Right hindlimb (tissue), 1 donor: Measurements from ENCODE around the gene FCGR1A.
"Not testable (repeated sequence)": the region's sequence is repeated elsewhere in the genome, so short reads cannot be mapped to it uniquely, and the experiment has no call there.

Experiments used
- DNase-seq: peaks from one replicate; pipeline ENCODE4 v3.0.0-alpha.2; 2018

Gene FCGR1A

DNA sequence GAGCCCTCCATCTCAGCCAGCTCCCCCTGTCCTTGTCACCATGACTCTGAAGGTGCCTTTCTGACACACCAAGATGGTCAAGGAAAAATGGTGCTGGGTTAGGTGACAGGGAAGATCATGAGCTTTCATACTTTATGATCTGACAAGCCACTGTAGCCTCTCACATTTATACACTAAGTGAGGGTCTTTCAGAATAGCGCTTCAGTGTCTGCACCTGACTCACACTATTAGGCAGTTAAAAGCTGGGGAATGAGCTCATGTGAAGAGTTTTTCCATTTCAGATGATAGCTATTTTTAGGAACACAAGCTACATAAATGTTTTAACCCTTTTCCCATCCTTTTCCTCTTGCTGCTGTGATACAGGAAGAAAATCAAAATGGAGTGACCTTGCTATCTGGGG, 4.2 kb upstream of the FCGR1A start:
- DNase-seq: not testable (repeated sequence)

DNA sequence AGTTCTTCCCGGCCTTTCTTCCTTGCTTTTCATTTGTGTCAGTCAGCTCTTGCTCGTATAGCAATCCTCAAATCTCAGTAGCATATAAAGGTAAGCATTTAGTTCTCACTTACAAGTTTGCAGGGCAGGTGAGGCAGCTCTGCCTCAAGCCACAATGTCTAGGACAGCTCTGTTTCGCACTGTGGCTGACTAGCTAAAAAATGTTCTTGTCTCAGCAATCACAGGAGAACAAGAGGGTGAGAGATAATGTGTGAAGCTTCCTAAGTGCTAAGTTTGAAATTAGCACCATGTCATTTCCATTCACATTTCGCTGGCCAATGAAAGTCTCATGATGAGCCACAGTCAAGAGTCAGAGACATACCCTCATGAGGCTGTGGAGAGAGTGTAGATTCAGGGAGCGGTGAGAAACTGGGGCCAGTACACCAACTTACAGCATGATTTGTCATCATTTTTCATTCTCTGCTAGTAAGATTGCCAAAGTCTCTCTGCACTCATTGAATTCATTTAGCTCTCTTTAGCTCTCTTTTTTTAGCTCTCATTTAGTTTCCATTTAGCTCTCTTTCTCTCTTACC, 995 bp upstream of the FCGR1A start:
- DNase-seq: not testable (repeated sequence)

DNA sequence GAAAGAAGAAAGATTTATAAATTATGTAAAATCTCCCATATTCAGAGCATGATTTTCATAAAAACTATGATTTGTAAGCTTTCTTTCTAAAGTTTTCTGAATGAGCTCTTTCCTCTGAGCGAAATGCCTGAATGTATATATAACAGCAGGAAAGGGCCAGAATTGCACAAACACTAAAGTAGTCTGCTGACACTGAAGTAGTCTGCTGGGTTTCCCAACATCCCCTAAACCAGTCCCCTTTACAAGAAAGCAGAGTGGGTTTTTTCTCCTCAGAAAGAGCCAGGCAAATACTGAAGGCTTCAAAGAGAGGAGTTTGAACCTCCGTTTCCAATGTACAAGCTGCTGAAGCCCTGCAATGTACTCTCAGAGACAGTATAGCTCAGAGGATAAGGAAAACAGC, 795 bp downstream of the FCGR1A start:
- DNase-seq: not testable (repeated sequence)

DNA sequence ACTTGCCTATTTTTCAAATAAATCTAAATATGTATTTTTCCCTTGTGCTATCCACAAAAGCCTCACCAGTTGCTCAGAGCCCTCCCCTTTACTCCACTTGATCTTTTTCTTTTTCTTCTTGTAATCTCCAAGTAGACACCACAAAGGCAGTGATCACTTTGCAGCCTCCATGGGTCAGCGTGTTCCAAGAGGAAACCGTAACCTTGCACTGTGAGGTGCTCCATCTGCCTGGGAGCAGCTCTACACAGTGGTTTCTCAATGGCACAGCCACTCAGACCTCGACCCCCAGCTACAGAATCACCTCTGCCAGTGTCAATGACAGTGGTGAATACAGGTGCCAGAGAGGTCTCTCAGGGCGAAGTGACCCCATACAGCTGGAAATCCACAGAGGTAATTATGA, 1.4 kb downstream of the FCGR1A start:
- not testable (repeated sequence) for DNase-seq

DNA sequence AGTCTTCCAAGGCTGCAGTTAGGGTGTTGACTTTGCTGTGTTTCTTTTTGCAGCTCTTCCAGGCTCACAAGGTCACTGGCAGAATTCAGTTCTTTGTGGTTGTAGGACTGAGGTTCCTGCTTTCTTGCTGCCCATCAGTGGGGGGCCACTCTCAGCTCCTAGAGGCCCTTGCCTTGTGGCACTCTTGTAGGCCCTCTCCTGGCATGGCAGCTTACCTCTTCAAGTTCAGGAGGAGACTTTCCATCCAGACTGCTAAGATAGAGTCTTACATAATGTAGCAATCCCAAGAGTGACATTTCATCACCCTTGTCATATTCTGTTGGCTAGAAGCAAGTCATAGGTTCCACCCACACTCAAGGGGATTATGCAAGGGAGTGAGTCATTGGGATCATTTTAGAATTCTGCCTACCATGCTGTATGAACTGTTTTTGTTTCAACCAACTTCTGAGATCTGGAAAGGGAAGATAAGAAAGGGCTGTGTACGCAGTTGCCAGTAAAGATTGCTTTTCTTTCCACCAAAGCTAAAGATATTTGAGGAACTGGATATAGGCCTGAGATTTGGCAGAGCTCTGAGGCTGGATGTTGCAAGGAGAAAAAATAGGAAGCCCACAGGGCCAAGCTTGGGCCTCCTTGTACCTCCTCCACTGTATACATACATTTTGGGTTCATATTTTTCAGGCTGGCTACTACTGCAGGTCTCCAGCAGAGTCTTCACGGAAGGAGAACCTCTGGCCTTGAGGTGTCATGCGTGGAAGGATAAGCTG, 5.4 kb downstream of the FCGR1A start:
- not testable (repeated sequence) for DNase-seq

DNA sequence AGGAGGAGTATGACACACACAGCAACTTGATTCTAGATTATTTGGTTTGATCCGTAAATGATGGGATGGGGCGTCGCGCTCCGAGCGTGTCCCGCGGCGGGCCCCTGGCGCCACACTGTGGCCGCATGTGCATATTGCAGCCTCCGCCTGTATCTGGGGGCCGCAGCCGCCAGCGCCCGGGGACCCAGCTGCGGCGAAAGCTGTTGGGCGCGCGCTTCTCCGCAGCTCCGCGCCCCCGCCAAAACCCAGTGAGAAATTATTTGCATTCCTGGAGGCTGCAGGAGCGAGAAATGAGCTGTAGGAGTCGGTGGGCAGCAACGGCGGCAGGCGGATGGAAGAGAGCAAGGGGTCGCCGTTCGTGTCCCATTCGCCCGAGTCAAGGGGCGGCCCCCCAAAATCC, 10.0 kb downstream of the FCGR1A start:
- peak; percentile 68 for DNase-seq

DNA sequence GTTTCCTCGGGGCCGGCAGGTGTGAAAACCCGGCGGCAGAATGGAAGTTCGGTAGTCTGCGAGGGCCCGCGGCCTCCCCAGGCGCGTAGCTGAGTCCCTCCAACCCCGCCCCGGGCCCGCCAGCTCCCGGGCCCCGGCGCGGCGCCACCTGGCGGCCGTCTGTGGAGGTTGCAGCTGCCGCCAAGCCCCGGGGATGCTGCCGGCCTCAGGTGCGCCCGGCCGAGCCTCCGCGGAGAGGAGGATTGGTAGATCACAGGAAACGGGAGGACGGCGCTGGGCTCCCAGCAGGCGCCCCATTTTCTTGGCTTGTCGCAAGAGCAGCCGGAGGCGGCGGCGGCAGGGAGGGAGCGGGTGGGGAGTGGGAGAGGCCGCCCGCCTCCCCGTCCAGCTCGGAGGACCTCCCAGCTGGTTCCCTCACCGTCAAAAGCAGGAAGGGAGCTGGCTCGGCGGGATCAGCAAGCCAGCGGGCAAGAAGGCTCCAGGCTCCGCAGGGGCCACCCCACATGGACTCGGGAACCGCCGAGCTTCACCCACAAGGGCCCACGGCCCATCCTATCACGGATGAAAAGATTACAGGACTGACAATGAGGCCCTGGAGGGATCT, 10.5 kb downstream of the FCGR1A start:
- peak; percentile 78 for DNase-seq

DNA sequence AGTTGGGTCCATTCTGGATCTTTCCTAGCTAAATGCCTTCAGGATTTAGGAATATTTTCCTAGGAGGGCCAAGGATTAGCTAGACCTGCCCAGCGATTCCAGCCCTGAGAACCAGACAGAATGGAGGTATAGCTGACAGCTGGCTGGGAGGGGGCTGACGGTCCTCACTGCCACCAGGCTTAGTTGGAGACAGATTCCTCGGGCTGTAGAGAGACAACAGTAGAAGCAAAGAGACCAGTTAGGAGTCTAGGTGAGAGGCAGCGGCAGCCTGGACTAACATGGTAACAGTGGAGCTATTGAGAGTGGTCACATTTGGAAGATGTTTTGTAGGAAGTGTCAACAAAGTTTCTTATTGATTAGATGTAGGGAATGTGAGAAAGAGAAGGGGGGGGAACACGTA, 11.4 kb downstream of the FCGR1A start:
- DNase-seq: not testable (repeated sequence)

DNA sequence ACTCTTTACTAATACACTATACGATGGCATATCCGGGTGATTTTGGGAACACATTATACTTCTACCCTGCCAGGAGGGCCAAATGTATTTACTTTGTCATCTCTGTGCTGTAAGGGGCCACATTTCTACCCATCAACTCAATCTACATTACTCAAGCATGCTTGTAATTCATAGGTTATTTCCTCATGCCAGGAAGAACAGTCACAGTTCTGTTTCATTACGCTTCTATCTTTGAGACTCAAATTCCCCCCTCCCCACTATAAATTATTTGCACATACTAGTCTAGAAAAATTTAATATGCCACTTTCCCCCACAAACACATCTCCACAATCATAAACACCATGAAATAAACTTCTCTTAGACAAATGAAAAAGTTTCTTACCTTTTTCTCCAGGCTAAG, 19.1 kb downstream of the FCGR1A start:
- not testable (repeated sequence) for DNase-seq

DNA sequence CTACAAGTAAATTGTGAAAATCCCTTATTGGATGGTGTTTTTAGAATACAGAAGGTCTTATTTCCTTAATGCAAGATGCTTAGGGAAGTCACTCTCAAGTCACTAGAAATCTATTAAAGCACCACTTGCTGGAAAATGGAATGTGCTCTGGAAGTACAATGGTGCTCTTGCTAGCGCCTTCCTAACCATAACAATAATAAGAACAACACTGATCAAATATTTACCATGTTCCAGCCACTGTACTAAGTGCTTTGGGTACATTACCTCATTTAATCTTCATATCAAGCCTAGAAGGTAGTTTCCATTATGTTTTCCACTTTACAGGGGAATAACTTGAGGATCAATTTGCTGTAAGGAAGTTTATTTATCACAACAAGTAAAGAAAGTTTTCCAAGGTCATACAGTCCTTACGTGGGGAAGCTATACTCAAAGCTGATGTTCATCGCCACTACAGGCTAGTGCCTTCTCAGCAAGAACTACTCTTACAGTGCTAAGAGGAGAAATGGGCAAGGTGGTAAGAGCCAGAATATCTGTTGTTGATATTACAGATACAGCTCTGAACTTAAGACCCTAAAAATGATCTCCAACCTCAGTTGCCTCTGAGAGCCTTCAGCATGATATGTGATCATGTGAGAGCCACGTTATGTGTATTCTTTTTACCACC, 22.1 kb downstream of the FCGR1A start:
- DNase-seq: not testable (repeated sequence)

DNA sequence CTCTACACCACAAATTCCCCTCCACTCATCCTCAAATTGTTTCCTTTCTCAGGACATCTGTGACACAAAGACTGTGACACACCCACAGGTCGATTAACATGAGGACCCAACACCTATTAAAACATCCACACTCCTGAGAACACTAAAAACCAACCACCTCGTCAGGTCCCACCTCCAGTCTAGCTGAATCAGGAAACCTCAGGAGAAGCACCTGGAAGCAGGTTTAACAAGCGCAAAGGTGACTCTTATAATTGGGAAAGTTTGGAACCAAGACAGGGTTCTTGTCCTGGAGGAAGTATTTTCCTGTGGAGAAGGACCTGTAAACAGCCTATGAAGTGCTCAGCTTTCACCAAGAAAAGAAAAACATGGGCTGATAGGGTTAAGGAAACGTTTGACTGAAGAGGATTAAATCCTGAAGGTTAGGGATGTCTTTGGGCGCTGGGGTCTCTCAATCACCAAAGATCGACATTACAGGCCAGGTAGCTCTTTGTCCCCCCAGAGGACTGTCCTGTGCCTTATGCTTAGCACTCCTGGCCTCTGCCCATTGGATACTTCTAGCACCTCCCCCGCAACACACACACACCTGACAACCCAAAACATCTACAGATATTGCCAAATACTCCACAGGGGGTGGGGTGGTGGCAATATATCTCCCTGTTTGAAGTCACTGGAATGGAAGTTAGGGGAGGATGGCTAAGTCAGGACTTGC, 28.4 kb downstream of the FCGR1A start:
- peak; percentile 11 for DNase-seq

DNA sequence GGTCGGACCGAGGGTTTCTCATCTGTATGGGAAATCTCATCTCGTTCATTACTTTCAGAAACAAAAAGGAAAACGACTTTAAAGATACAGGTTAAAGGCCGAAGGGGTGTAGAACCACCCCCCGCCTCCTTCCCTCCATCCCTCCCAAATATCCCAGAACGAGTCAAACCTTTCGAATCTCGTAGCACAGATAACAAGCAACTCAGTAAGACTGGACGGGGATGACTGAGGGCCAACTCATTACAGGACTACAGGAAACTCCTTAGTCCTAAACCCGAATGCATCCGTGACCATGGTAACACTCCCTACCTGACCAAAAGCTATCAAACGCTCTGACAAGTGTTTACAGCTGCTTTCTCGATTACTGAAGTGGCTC, 29.0 kb downstream of the FCGR1A start:
- DNase-seq: peak; percentile 14

DNA sequence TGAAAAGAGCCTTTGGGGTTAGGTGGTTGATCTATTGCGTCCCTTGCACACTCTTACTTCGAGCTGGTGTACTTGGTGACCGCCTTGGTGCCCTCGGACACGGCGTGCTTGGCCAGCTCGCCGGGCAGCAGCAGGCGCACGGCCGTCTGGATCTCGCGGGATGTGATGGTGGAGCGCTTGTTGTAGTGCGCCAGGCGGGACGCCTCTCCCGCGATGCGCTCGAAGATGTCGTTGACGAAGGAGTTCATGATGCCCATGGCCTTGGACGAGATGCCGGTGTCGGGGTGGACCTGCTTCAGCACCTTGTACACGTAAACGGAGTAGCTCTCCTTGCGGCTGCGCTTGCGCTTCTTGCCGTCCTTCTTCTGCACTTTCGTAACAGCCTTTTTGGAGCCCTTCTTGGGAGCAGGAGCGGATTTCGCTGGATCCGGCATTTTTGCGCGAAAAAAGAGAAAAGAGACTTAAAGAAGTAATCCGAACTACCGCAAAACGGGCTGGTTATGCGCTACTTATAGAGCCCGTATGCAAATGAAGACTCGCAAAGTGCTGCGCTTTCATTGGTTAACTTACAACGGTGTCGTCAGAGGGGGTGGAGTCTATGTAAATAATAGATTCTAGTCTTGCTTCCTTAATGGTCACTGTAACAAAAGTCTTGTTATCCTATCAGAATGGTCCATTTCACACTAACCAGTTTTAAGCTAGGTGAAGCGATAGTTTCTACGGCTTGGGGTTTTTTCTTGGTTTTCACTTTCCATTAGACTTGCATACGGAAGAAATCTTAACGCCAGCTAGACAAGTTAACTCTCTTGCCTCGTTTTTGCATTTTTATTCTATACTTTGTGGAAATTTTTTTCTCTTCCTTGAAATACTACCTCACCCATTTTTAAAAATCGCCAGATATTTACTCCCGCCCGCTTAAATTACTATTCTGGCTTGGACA, 29.7 kb downstream of the FCGR1A start:
- peak; percentile 90 for DNase-seq

DNA sequence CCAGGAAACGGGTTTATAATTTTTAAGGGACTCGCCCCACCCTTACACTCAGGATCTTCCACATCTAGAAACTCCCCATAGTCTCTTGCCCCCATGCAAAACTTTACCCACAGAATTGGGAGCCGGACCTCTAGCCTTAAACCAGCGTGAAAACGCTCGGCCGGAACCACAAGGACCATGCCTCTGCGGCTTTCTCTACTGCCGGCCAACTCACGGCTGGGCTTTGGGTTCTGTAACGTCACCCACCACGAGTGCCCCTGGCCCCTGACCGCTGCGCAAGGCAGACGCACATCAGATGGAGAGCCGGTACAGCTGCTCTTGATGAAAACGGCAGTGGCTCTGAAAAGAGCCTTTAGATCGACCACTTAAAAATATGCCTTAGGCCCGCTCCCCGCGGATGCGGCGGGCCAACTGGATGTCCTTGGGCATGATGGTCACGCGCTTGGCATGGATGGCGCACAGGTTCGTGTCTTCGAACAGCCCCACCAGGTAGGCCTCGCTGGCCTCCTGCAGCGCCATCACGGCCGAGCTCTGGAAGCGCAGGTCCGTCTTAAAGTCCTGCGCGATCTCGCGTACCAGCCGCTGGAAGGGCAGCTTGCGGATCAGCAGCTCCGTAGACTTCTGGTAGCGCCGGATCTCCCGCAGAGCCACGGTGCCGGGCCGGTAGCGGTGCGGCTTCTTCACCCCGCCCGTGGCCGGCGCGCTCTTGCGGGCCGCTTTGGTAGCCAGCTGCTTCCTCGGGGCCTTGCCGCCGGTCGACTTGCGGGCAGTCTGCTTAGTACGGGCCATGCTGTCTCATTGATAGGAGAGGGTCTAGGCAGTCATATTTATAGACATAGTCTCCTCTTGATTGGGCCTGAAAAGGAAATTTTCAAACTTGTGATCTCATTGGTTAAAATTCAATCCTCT, 30.7 kb downstream of the FCGR1A start:
- peak; percentile 71 for DNase-seq

DNA sequence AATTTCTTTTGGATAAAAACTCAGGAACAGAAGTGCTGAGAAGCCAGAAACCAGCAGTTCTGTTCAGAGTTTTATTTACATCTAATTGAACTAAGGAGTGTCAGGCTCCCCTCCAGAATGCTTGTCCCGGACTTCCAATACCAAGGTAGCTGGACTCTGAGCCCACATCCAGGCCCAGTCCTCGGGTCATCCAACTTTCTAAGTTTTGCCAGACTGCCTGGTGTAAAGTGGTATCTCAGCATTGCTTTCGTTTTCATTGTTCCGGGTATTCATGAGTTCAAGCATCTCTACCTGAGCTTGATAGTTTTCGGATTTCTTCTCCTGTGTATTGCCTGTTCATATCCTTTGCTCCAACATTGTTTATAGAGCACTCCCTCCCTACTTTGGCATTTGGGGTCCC, 37.9 kb downstream of the FCGR1A start:
- not testable (repeated sequence) for DNase-seq

DNA sequence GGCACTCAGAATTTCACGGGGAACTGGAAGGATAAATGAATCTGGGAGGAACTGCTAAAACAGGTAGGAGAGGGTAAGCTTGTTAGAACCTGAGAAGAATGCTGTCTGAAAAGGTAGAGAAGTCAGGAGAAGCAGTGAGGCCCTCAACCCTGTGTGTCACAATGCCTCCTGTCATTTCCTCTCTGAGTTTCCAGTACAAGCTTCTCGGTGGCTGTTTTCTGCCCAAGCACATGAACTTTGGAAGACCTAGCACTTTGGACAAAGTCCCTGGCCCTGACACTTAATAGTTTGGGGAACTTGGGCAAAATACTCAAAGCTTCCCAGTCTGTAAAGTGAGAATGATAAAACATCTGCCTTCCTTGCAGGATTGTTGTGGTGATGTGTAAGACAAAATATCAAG, 44.1 kb downstream of the FCGR1A start:
- not testable (repeated sequence) for DNase-seq

DNA sequence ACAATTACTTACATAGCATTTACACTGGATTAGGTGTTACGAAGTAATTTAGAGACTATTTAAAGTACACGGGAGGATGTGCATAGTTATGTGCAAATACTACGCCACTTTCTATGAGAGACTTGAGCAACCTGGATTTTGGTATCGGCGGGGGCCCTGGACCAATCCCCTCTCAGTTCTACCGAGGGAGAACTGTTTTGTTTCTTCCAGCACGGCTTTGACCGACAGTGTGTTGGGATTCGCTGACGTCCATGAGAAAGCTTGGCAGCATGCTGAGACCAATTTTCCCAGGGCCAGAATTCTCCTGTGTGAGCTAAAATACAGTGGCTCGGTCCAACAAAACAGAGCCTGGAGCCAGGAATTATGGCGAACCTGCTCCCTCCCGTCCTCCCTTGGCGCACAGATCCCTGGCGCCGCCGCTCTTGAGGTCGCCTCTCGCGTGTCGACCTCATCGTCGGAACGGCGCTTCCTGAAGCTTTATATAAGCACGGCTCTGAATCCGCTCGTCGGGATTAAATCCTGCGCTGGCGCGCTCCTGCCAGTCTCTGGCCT, 49.3 kb downstream of the FCGR1A start:
- not testable (repeated sequence) for DNase-seq

DNA sequence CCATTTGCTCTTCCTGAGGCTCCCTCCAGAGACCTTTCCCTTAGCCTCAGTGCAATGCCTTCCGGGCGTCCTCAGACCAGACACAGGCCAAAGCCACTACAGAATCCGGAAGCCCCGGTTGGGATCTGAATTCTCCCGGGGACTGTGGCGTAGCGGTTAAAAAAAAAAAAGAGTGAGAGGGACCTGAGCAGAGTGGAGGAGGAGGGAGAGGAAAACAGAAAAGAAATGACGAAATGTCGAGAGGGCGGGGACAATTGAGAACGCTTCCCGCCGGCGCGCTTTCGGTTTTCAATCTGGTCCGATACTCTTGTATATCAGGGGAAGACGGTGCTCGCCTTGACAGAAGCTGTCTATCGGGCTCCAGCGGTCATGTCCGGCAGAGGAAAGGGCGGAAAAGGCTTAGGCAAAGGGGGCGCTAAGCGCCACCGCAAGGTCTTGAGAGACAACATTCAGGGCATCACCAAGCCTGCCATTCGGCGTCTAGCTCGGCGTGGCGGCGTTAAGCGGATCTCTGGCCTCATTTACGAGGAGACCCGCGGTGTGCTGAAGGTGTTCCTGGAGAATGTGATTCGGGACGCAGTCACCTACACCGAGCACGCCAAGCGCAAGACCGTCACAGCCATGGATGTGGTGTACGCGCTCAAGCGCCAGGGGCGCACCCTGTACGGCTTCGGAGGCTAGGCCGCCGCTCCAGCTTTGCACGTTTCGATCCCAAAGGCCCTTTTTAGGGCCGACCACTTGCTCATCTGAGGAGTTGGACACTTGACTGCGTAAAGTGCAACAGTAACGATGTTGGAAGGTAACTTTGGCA, 50.0 kb downstream of the FCGR1A start:
- not testable (repeated sequence) for DNase-seq

DNA sequence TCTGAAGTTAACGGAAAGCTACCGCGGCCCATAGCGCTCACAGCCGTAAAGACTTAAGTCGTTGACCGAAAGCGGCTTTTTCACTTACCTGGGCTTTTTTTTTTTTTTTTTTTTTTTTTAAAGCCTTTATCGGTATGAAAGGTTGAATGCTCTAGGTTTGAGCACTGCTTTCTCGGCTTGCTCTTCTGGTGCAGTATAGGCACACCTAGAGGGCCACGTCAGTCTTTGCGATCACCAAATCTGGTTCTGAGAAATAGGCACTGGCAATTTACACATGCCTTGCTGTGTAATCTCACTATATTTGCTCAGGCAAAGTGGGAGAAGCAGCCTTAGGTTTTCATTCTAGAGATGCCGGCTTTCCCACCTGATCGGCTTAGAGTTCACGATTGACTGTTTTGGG, 50.6 kb downstream of the FCGR1A start:
- not testable (repeated sequence) for DNase-seq
